SK-N-SH (cell line): ENCODE measurements around the gene AP3D1. TPM values are rescaled to one million over a fixed set of nuclear protein-coding genes. Genes with fewer than 3 reads are reported as not detected.

Source experiments
- CTCF ChIA-PET: fragments of 300-600, 350-600 bp; formaldehyde crosslinking; extraction: SDS; loops from one replicate; lab custom pipeline; 2021; lab: Yijun Ruan, JAX
- POLR2A ChIA-PET: fragments of 350-600 bp; sonication (Branson Sonifier 250); formaldehyde crosslinking; extraction: SDS; loops from one replicate; lab custom pipeline; 2020; ENCODE audit warnings: antibody characterized with exemption, inconsistent platforms; lab: Yijun Ruan, JAX
- DNase-seq: peaks from one replicate; pipeline ENCODE4 v3.0.0; 2012
- H2AFZ ChIP-seq: fragments of 200-600 bp; sonication (generic); 2 replicates; pipeline ENCODE4 v1.8.1; 2016; ENCODE audit warnings: antibody characterized with exemption, mild to moderate bottlenecking, low read depth
- H3F3A ChIP-seq: fragments of 200-600 bp; sonication (generic); replicated peaks from 2 replicates; pipeline ENCODE3; 2016; ENCODE audit warnings: antibody characterized with exemption, mild to moderate bottlenecking; ENCODE audit not compliant: insufficient read depth
- H3K27ac ChIP-seq, 2 experiments: fragments of 200-500 bp in 1 of 2; fragments of 200-600 bp in 1 of 2; sonication (Bioruptor generic) in 1 of 2; sonication (generic), shearing (Covaris generic) in 1 of 2; 2 replicates each; pipeline versions ENCODE4 v1.5.1 to v1.6.1; 2014 to 2016; ENCODE audit warnings: low read depth in 2 of 2, inconsistent platforms in 1 of 2, low read length in 1 of 2, mild to moderate bottlenecking in 1 of 2, mixed read lengths in 1 of 2
- H3K27me3 ChIP-seq: fragments of 200-600 bp; sonication (generic), shearing (Covaris generic); 2 replicates; pipeline ENCODE4 v1.6.1; 2016; ENCODE audit warnings: mixed run types; ENCODE audit not compliant: insufficient read depth
- H3K36me3 ChIP-seq, 2 experiments: fragments of 200-500 bp in 1 of 2; fragments of 200-600 bp in 1 of 2; sonication (Bioruptor generic) in 1 of 2; sonication (generic) in 1 of 2; replicated peaks in 1 of 2; 2 replicates each; pipeline versions ENCODE3 to v1.5.1; 2014 to 2016; ENCODE audit warnings: low read length in 1 of 2, mild to moderate bottlenecking in 1 of 2; ENCODE audit not compliant: insufficient read depth in 2 of 2, control insufficient read depth in 1 of 2
- H3K4me1 ChIP-seq, 2 experiments: fragments of 200-500 bp in 1 of 2; fragments of 200-600 bp in 1 of 2; sonication (Bioruptor generic) in 1 of 2; sonication (generic), shearing (Covaris generic) in 1 of 2; 2 replicates each; pipeline versions ENCODE4 v1.5.1 to v1.6.1; 2014 to 2016; ENCODE audit warnings: low read depth in 1 of 2, low read length in 1 of 2, mixed run types in 1 of 2; ENCODE audit not compliant: insufficient read depth in 2 of 2, control insufficient read depth in 1 of 2
- H3K4me2 ChIP-seq: fragments of 200-600 bp; sonication (generic), shearing (Covaris generic); 2 replicates; pipeline ENCODE4 v1.6.1; 2017; ENCODE audit warnings: mixed run types
- H3K4me3 ChIP-seq, 2 experiments: fragments of 200-500 bp in 1 of 2; fragments of 200-600 bp in 1 of 2; sonication (Bioruptor generic) in 1 of 2; sonication (generic), shearing (Covaris generic) in 1 of 2; 2 replicates each; pipeline versions ENCODE4 v1.5.1 to v1.8.1; 2014 to 2016; ENCODE audit warnings: low read depth in 2 of 2, inconsistent platforms in 1 of 2, low read length in 1 of 2, mild to moderate bottlenecking in 1 of 2, mixed read lengths in 1 of 2, moderate library complexity in 1 of 2
- H3K79me2 ChIP-seq: fragments of 200-600 bp; sonication (generic); 2 replicates; pipeline ENCODE4 v1.8.1; 2017; ENCODE audit warnings: mild to moderate bottlenecking; ENCODE audit not compliant: insufficient read depth
- H3K9ac ChIP-seq: fragments of 200-600 bp; sonication (generic); 2 replicates; pipeline ENCODE4 v1.6.1; 2017; ENCODE audit warnings: mixed run types
- H3K9me2 ChIP-seq: fragments of 200-600 bp; sonication (generic); 2 replicates; pipeline ENCODE4 v1.6.1; 2017; ENCODE audit warnings: mixed run types
- H3K9me3 ChIP-seq: fragments of 200-600 bp; sonication (generic); 2 replicates; pipeline ENCODE4 v1.6.1; 2017; ENCODE audit warnings: mixed run types, mild to moderate bottlenecking, moderate library complexity
- H4K20me1 ChIP-seq: fragments of 200-600 bp; sonication (generic); 2 replicates; pipeline ENCODE4 v1.6.1; 2017; ENCODE audit warnings: mild to moderate bottlenecking, mixed run types; ENCODE audit not compliant: insufficient read depth
- CTCF ChIP-seq: fragments of 200-600 bp; sonication (generic); IDR thresholded peaks from 2 replicates; pipeline ENCODE4 v1.6.1; 2017; ENCODE audit warnings: antibody characterized with exemption, mild to moderate bottlenecking, moderate library complexity
- ELF1 ChIP-seq: IDR thresholded peaks from 2 replicates; pipeline ENCODE4 v1.4.0; 2012
- EP300 ChIP-seq, 2 experiments: IDR thresholded peaks; 2 replicates each; pipeline versions ENCODE4 v1.4.0 to v1.6.1; 2012; ENCODE audit warnings: borderline replicate concordance in 1 of 2, low read depth in 1 of 2, low read length in 1 of 2
- FOXJ3 ChIP-seq: sonication (generic); formaldehyde crosslinking; IDR thresholded peaks from 2 replicates; pipeline ENCODE4 v1.5.1; 2020; ENCODE audit warnings: mild to moderate bottlenecking, missing genetic modification reagents
- FOXM1 ChIP-seq: IDR thresholded peaks from 2 replicates; pipeline ENCODE4 v1.4.0; 2012; ENCODE audit warnings: low read depth, mild to moderate bottlenecking
- GATA2 ChIP-seq: sonication (generic); formaldehyde crosslinking; IDR thresholded peaks from 2 replicates; pipeline ENCODE4 v1.5.0; 2020; ENCODE audit warnings: mild to moderate bottlenecking, missing genetic modification reagents
- IRF3 ChIP-seq: fragments of 150-350 bp; IDR thresholded peaks from 2 replicates; pipeline ENCODE4 v1.6.1; 2016; ENCODE audit warnings: mild to moderate bottlenecking, low read depth, low read length
- MAX ChIP-seq: IDR thresholded peaks from 2 replicates; pipeline ENCODE4 v1.4.0; 2012; ENCODE audit warnings: low read depth
- MXI1 ChIP-seq: IDR thresholded peaks from 2 replicates; pipeline ENCODE4 v1.6.1; 2012; ENCODE audit warnings: mild to moderate bottlenecking, low read depth, low read length, improper control_type of control experiment
- NRF1 ChIP-seq: IDR thresholded peaks from 2 replicates; pipeline ENCODE4 v1.6.1; 2012; ENCODE audit warnings: low read depth, mild to moderate bottlenecking, low read length
- POLR2AphosphoS5 ChIP-seq: IDR thresholded peaks from 2 replicates; pipeline ENCODE4 v1.6.1; 2012; ENCODE audit warnings: low read depth, low read length
- RAD21 ChIP-seq: IDR thresholded peaks from 2 replicates; pipeline ENCODE4 v1.6.1; 2012; ENCODE audit warnings: mild to moderate bottlenecking, low read length
- RCOR1 ChIP-seq: fragments of 150-350 bp; IDR thresholded peaks from 2 replicates; pipeline ENCODE4 v1.6.1; 2017; ENCODE audit warnings: antibody characterized with exemption, low read length
- REST ChIP-seq: IDR thresholded peaks from 2 replicates; pipeline ENCODE4 v1.6.1; 2012; ENCODE audit warnings: mild to moderate bottlenecking, low read depth, low read length, moderate library complexity
- RFX5 ChIP-seq: IDR thresholded peaks from 2 replicates; pipeline ENCODE4 v1.6.1; 2012; ENCODE audit warnings: mild to moderate bottlenecking, improper control_type of control experiment, low read length
- RXRA ChIP-seq: IDR thresholded peaks from 2 replicates; pipeline ENCODE4 v1.4.0; 2012; ENCODE audit warnings: low read depth, mild to moderate bottlenecking, borderline replicate concordance
- SIN3A ChIP-seq: IDR thresholded peaks from 2 replicates; pipeline ENCODE4 v1.6.1; 2012; ENCODE audit warnings: low read depth, mild to moderate bottlenecking, low read length, moderate library complexity, borderline replicate concordance
- SMC3 ChIP-seq: IDR thresholded peaks from 2 replicates; pipeline ENCODE4 v1.6.1; 2012; ENCODE audit warnings: low read depth, low read length, improper control_type of control experiment
- TEAD4 ChIP-seq: IDR thresholded peaks from 2 replicates; pipeline ENCODE4 v1.4.0; 2012; ENCODE audit warnings: mild to moderate bottlenecking, borderline replicate concordance; ENCODE audit not compliant: insufficient read depth
- USF2 ChIP-seq: fragments of 150-350 bp; IDR thresholded peaks from 2 replicates; pipeline ENCODE4 v1.6.1; 2017; ENCODE audit warnings: antibody characterized with exemption, low read length, low read depth, borderline replicate concordance
- YY1 ChIP-seq: IDR thresholded peaks from 2 replicates; pipeline ENCODE4 v1.4.0; 2012; ENCODE audit warnings: low read depth, mild to moderate bottlenecking
- ZBTB33 ChIP-seq: IDR thresholded peaks from 2 replicates; pipeline ENCODE4 v1.4.0; 2012; ENCODE audit warnings: low read depth, borderline replicate concordance
- WGBS: methylation state at CpG from one replicate; pipeline ENCODE4 v1.1.6; 2017; ENCODE audit warnings: low lambda C conversion rate; 5-methylcytosine and 5-hydroxymethylcytosine counted together
- polyA plus RNA-seq, 3 experiments: library from polyadenylated mRNA; depleted of rRNA; stranded (reverse); fragments of >200 nt; gene quantifications; 2 replicates each; pipeline ENCODE4 v1.2.3, GENCODE V29; 2012

AP3D1 gene
- polyA plus RNA-seq, 1 of the 3 experiments (the other 2 are of a cell fraction), result 127 TPM

GRCh38 chr19:2096480-2097202 lies 54.7 kb downstream of the AP3D1 start, which contains the start of gene IZUMO4:
IZUMO4 (plus strand) TSS chr19:2096915; CDS start chr19:2096946, 31 bp downstream.
- WGBS, result 0% methylated on average over 10 of the region's 70 CpGs
- TF ChIP-seq CTCF (peak; percentile 46), RCOR1 (peak; percentile 49; the same call in 1 of the 2 replicates), YY1 (no peak), ELF1 (no peak), USF2 (no peak), MXI1 (peak; percentile 94), SIN3A (peak; percentile 68; the same call in 1 of the 2 replicates), RXRA (no peak), SMC3 (no peak), POLR2AphosphoS5 (no peak), REST (no peak), EP300 (IDR thresholded peaks at IDR 0.05; ENCODE audit: borderline replicate concordance in 1 of 2, low read depth in 1 of 2, low read length in 1 of 2) (no peak), IRF3 (no peak), RFX5 (peak; percentile 21; the same call in 1 of the 2 replicates), FOXJ3 (CRISPR knock-in tag) (no peak), GATA2 (CRISPR knock-in tag) (no peak), NRF1 (peak; percentile 77), FOXM1 (no peak), MAX (peak; percentile 56), RAD21 (peak; percentile 30; the same call in 1 of the 2 replicates), TEAD4 (no peak), ZBTB33 (no peak)

More at GRCh38 chr19:2096480-2097202, 54.7 kb downstream of the AP3D1 start, which contains the start of gene IZUMO4:
- Histone ChIP-seq H3F3A (peaks cover 10% of the 10 kb centered on the region), H3K9me3 (no peaks in the 10 kb centered on the region), H3K36me3 (peaks cover 11 to 21% of the 10 kb centered on the region in 2 experiments), H3K4me1 (peaks cover 3 to 17% of the 10 kb centered on the region in 2 experiments; a peak in 1 of 4 replicates), H4K20me1 (no peaks in the 10 kb centered on the region), H3K9ac (peak within 1 kb of the TSS; percentile 82), H2AFZ (peak within 1 kb of the TSS; percentile 80; the same call in 1 of the 2 replicates), H3K9me2 (no peaks in the 10 kb centered on the region), H3K79me2 (peaks cover 43% of the 10 kb centered on the region), H3K4me2 (peak within 1 kb of the TSS; percentile 96), H3K4me3 (peak within 1 kb of the TSS; percentile 56 to 92), H3K27ac (peak within 1 kb of the TSS; percentile 82 to 92), H3K27me3 (no peaks in the 10 kb centered on the region)
- CTCF ChIA-PET, result interaction anchor here (1.1 to 2.1 kb wide), 4 partner anchors 14 to 167 kb away, joined by 4 to 7 read pairs (median 6); no protein-coding TSS in a partner anchor
- POLR2A ChIA-PET, result no interaction called here
- DNase-seq, result peak; percentile 99
